Gastrocnemius medialis (tissue), 4 donors: ENCODE data around the gene CCL15. TPM values are rescaled to one million over a fixed set of nuclear protein-coding genes. Genes with fewer than 3 reads are reported as not detected.

ENCODE experiments used
- ATAC-seq, 2 donors: fragments of 150-250 bp; one replicate each; pipeline ENCODE4 v1.9.1; 2016
- DNase-seq, 2 donors: peaks; one replicate each; pipeline ENCODE4 v3.0.0-alpha.2; 2019
- H3K27ac ChIP-seq, 4 donors: fragments of 200-600 bp; sonication (generic); 1 replicate in 1 of 4; 2 replicates in 3 of 4; pipeline ENCODE4 v1.5.1; 2016 to 2018; ENCODE audit warnings: mild to moderate bottlenecking in 2 of 4, moderate library complexity in 1 of 4
- H3K27me3 ChIP-seq, 3 donors: fragments of 200-600 bp; sonication (generic) in 2 of 3; 1 replicate in 1 of 3; 2 replicates in 2 of 3; pipeline versions ENCODE4 v1.5.1 to v1.6.0; 2016 to 2019; ENCODE audit warnings: mild to moderate bottlenecking in 1 of 3, moderate library complexity in 1 of 3
- H3K36me3 ChIP-seq, 2 donors: fragments of 200-600 bp; sonication (generic) in 1 of 2; one replicate each; pipeline ENCODE4 v1.5.1; 2017 to 2018
- H3K4me1 ChIP-seq, 2 donors: fragments of 200-600 bp; sonication (generic) in 1 of 2; one replicate each; pipeline ENCODE4 v1.5.1; 2016 to 2017; ENCODE audit warnings: mild to moderate bottlenecking in 2 of 2
- H3K4me3 ChIP-seq, 4 donors: fragments of 200-600 bp; sonication (generic) in 3 of 4; 1 replicate in 1 of 4; 2 replicates in 3 of 4; pipeline ENCODE4 v1.5.1; 2016 to 2019; ENCODE audit warnings: mild to moderate bottlenecking in 2 of 4
- H3K9me3 ChIP-seq, 3 donors: fragments of 200-600 bp; sonication (generic) in 2 of 3; 1 replicate in 1 of 3; 2 replicates in 2 of 3; pipeline ENCODE4 v1.5.1; 2016 to 2019
- POLR2A ChIP-seq, 2 donors: fragments of 450-650 bp; IDR thresholded peaks; one replicate each; pipeline ENCODE4 v1.6.1; 2017; ENCODE audit warnings: antibody characterized with exemption in 2 of 2, mild to moderate bottlenecking in 2 of 2, moderate library complexity in 2 of 2
- in situ Hi-C, 4 donors: fragments of 200-750 bp; cut with MboI; loops; one replicate each; pipeline versions ENCODE4 v1.15.0 to v1.8.0; 2017; ENCODE audit warnings: low sequenced_read_pairs in 4 of 4
- intact Hi-C: fragments of 100-400 bp; cut with DNase I; formaldehyde crosslinking; loops from one replicate; pipeline ENCODE4 v1.15.1; 2023; ENCODE audit warnings: low total_unique reads
- total RNA-seq, 4 donors: library from RNA; depleted of rRNA; stranded (reverse); fragments of >200 nt; gene quantifications; one replicate each; pipeline versions ENCODE4 v1.1.0 to v1.2.3, GENCODE V29; 2016
- TF ChIP-seq, protein P1 (sequence below), 5 experiments: fragments of 450-650 bp in 3 of 5; fragments of 200-600 bp in 2 of 5; sonication (generic) in 2 of 5; IDR thresholded peaks in 4 of 5; conservative IDR thresholded peaks in 1 of 5; 1 replicate in 4 of 5; 2 replicates in 1 of 5; pipeline ENCODE4 v1.5.1; 2016 to 2019; ENCODE audit warnings: antibody characterized with exemption in 5 of 5, mild to moderate bottlenecking in 3 of 5, moderate library complexity in 3 of 5

Gene CCL15
- total RNA-seq, 4 donors from 2014 or later, result not detected

GRCh38 chr17:35969558-35970380 lies 31.6 kb downstream of the CCL15 start:
- Histone ChIP-seq H3K27ac (no peak overlapping the region), H3K27me3 (no peaks in the 10 kb centered on the region), H3K4me1 (peaks cover 0 to 13% of the 10 kb centered on the region in 2 donors), H3K4me3 (no peak overlapping the region), H3K9me3 (no peaks in the 10 kb centered on the region), H3K36me3 (no peaks in the 10 kb centered on the region)
- DNase-seq, result peak; percentile 31 to 49
- TF ChIP-seq, protein P1, sequence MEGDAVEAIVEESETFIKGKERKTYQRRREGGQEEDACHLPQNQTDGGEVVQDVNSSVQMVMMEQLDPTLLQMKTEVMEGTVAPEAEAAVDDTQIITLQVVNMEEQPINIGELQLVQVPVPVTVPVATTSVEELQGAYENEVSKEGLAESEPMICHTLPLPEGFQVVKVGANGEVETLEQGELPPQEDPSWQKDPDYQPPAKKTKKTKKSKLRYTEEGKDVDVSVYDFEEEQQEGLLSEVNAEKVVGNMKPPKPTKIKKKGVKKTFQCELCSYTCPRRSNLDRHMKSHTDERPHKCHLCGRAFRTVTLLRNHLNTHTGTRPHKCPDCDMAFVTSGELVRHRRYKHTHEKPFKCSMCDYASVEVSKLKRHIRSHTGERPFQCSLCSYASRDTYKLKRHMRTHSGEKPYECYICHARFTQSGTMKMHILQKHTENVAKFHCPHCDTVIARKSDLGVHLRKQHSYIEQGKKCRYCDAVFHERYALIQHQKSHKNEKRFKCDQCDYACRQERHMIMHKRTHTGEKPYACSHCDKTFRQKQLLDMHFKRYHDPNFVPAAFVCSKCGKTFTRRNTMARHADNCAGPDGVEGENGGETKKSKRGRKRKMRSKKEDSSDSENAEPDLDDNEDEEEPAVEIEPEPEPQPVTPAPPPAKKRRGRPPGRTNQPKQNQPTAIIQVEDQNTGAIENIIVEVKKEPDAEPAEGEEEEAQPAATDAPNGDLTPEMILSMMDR (IDR thresholded peaks at IDR 0.05 in 4 of 5, conservative IDR thresholded peaks at IDR 0.05 in 1 of 5), result peak; percentile 20 to 78 (median 74)
- no peak for TF ChIP-seq POLR2A (IDR thresholded peaks at IDR 0.05)
- ATAC-seq, result peak; percentile 54 to 58
- in situ Hi-C loops (loop anchor here (5.0 to 25.0 kb wide), 6 partner anchors 107 to 518 kb away; partner anchors contain the start of genes ZNHIT3 (in 3 of the 4) and HEATR9 (in 1 of the 4)), intact Hi-C loops (loop anchor here (1.0 to 10.0 kb wide), 3 partner anchors 103 to 514 kb away; no protein-coding TSS in a partner anchor)

GRCh38 chr17:35968520-35969054 lies 32.8 kb downstream of the CCL15 start:
- in situ Hi-C loops, result loop anchor here in 2 of 4 donors (10.0 to 25.0 kb wide), 3 partner anchors 106 to 519 kb away; partner anchors contain the start of genes ZNHIT3 (in 2 of the 2) and HEATR9 (in 1 of the 2)
- Histone ChIP-seq H3K9me3 (no peaks in the 10 kb centered on the region), H3K4me1 (peaks cover 0 to 13% of the 10 kb centered on the region in 2 donors), H3K36me3 (no peaks in the 10 kb centered on the region), H3K27ac (no peak overlapping the region), H3K27me3 (no peaks in the 10 kb centered on the region), H3K4me3 (no peak overlapping the region)
- ATAC-seq, result no peak
- no peak for DNase-seq
- TF ChIP-seq, protein P1 (IDR thresholded peaks at IDR 0.05 in 4 of 5, conservative IDR thresholded peaks at IDR 0.05 in 1 of 5), result no peak
- no peak for TF ChIP-seq POLR2A (IDR thresholded peaks at IDR 0.05)
- intact Hi-C loops, result loop anchor here (1.0 kb wide), 1 partner anchor 515 kb away; no protein-coding TSS in a partner anchor

GRCh38 chr17:35965272-35965671 lies 36.1 kb downstream of the CCL15 start:
- TF ChIP-seq, protein P1 (IDR thresholded peaks at IDR 0.05 in 4 of 5, conservative IDR thresholded peaks at IDR 0.05 in 1 of 5), result no peak
- ATAC-seq (no peak), DNase-seq (no peak)
- no peak overlapping the region for H3K4me3 ChIP-seq
- in situ Hi-C loops, result loop anchor here in 2 of 4 donors (10.0 to 25.0 kb wide), 3 partner anchors 103 to 522 kb away; partner anchors contain the start of genes ZNHIT3 (in 2 of the 2) and HEATR9 (in 1 of the 2)
- no peak overlapping the region for H3K27ac ChIP-seq
- peaks cover 0 to 4% (median 0%) of the 10 kb centered on the region in 3 donors for H3K27me3 ChIP-seq
- intact Hi-C loops, result no loop called here
- H3K36me3 ChIP-seq, result no peaks in the 10 kb centered on the region
- H3K9me3 ChIP-seq, result no peaks in the 10 kb centered on the region
- H3K4me1 ChIP-seq, result no peaks in the 10 kb centered on the region

- Histone ChIP-seq H3K27ac (no peak overlapping the region), H3K9me3 (no peaks in the 10 kb centered on the region), H3K36me3 (no peaks in the 10 kb centered on the region), H3K27me3 (peaks cover 0 to 8% (median 0%) of the 10 kb centered on the region in 3 donors), H3K4me3 (no peak overlapping the region), H3K4me1 (no peaks in the 10 kb centered on the region)
- intact Hi-C loops (no loop called here), in situ Hi-C loops (loop anchor here in 2 of 4 donors (10.0 to 25.0 kb wide), 3 partner anchors 101 to 524 kb away; partner anchors contain the start of genes ZNHIT3 (in 2 of the 2) and HEATR9 (in 1 of the 2))
- ATAC-seq (no peak), DNase-seq (no peak)
- no peak for TF ChIP-seq POLR2A (IDR thresholded peaks at IDR 0.05)
- TF ChIP-seq, protein P1 (IDR thresholded peaks at IDR 0.05 in 4 of 5, conservative IDR thresholded peaks at IDR 0.05 in 1 of 5), result no peak
These were observed 37.7 kb downstream of the CCL15 start for GRCh38 chr17:35963663-35964062.
